Measurements from ENCODE around the gene SLC23A1. TPM values are rescaled to one million over a fixed set of nuclear protein-coding genes. Genes with fewer than 3 reads are reported as not detected.

Gene SLC23A1
- total and polyA plus RNA-seq, 9 of the 15 experiments (the other 6 are each of a cell fraction or from before 2014, with no cell fraction given): 0.03 to 0.20 (median 0.05) TPM; not detected in 5

GRCh38 chr5:139344177-139344576 lies 38.9 kb downstream of the SLC23A1 start:
- Histone ChIP-seq H3K9me3 (replicated peaks; ENCODE audit: control insufficient read depth, insufficient read depth, low read depth, low read length) (no peaks in the 10 kb centered on the region), H3K36me3 (ENCODE audit: control insufficient read depth, insufficient read depth, low read length) (peaks cover 23% of the 10 kb centered on the region), H2AFZ (ENCODE audit: low read depth, low read length) (no peak overlapping the region), H3K4me1 (replicated peaks in 1 of 2; ENCODE audit: control insufficient read depth in 2 of 2, insufficient read depth in 2 of 2, low read length in 2 of 2) (peaks cover 18 to 19% of the 10 kb centered on the region in 2 experiments; a peak in 4 of 5 replicates), H3K9me1 (ENCODE audit: control insufficient read depth, insufficient read depth, low read length) (no peaks in the 10 kb centered on the region), H3K4me2 (ENCODE audit: insufficient read depth, low read length) (peak overlapping the region; percentile 91), H3K27ac (ENCODE audit: extremely low read depth, low read depth, low read length) (no peak overlapping the region), H4K20me1 (replicated peaks; ENCODE audit: control insufficient read depth, insufficient read depth, low read length) (peaks cover 26% of the 10 kb centered on the region), H3K9ac (ENCODE audit: insufficient read depth in 1 of 2, low read depth in 2 of 2, low read length in 2 of 2) (peak overlapping the region in 1 of 2 experiments; percentile 57; a peak in 1 of 4 replicates), H3K79me2 (ENCODE audit: control insufficient read depth, insufficient read depth, low read length) (peaks cover 75% of the 10 kb centered on the region), H3K4me3 (peak overlapping the region; percentile 86; the same call in 1 of the 2 replicates), H3K27me3 (ENCODE audit: control insufficient read depth in 2 of 2, insufficient read depth in 2 of 2, low read length in 2 of 2) (no peaks in the 10 kb centered on the region)
- ATAC-seq (no peak), FAIRE-seq (no peak), DNase-seq (ENCODE audit: extremely low read depth in 1 of 4, low spot score in 3 of 4) (no peak)
- ChIA-PET CTCF (ENCODE audit: low intra/inter-chr PET ratio) (no interaction called here), POLR2A (interaction anchor here (0.6 to 1.5 kb wide), 4 partner anchors 9 to 578 kb away, joined by 3 to 4 read pairs (median 4); no protein-coding TSS in a partner anchor)
- intact Hi-C loops (cut with micrococcal nuclease) (loop anchor here (5.0 kb wide), 3 partner anchors 58 to 767 kb away; partner anchors contain the start of genes HSPA9 and SPATA24), in situ Hi-C loops (cut with MboI) (no loop called here)
- BruUV-seq (replicated peaks): no TSS peak
- TF ChIP-seq, protein P1, sequence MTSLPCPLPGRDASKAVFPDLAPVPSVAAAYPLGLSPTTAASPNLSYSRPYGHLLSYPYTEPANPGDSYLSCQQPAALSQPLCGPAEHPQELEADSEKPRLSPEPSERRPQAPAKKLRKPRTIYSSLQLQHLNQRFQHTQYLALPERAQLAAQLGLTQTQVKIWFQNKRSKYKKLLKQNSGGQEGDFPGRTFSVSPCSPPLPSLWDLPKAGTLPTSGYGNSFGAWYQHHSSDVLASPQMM (CRISPR knock-in tag; IDR thresholded peaks at IDR 0.05): no peak
- TF ChIP-seq, protein P2, sequence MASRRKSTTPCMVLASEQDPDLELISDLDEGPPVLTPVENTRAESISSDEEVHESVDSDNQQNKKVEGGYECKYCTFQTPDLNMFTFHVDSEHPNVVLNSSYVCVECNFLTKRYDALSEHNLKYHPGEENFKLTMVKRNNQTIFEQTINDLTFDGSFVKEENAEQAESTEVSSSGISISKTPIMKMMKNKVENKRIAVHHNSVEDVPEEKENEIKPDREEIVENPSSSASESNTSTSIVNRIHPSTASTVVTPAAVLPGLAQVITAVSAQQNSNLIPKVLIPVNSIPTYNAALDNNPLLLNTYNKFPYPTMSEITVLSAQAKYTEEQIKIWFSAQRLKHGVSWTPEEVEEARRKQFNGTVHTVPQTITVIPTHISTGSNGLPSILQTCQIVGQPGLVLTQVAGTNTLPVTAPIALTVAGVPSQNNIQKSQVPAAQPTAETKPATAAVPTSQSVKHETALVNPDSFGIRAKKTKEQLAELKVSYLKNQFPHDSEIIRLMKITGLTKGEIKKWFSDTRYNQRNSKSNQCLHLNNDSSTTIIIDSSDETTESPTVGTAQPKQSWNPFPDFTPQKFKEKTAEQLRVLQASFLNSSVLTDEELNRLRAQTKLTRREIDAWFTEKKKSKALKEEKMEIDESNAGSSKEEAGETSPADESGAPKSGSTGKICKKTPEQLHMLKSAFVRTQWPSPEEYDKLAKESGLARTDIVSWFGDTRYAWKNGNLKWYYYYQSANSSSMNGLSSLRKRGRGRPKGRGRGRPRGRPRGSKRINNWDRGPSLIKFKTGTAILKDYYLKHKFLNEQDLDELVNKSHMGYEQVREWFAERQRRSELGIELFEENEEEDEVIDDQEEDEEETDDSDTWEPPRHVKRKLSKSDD (conservative IDR thresholded peaks at IDR 0.05; ENCODE audit: low read length): no peak
- TF ChIP-seq ZNF431 (CRISPR knock-in tag; IDR thresholded peaks at IDR 0.05) (no peak), YBX1 (IDR thresholded peaks at IDR 0.05) (no peak), UBTF (IDR thresholded peaks at IDR 0.05; ENCODE audit: borderline replicate concordance in 1 of 2, low read depth in 2 of 2, low read length in 2 of 2) (no peak), SAP30 (IDR thresholded peaks at IDR 0.05; ENCODE audit: borderline replicate concordance, insufficient read depth, low read depth, low read length, poor library complexity, severe bottlenecking) (no peak), SNAPC5 (CRISPR knock-in tag; IDR thresholded peaks at IDR 0.05) (no peak), USF2 (CRISPR knock-in tag; IDR thresholded peaks at IDR 0.05) (no peak), ZBTB7A (IDR thresholded peaks at IDR 0.05; ENCODE audit: borderline replicate concordance, control insufficient read depth, low read depth, low read length) (no peak)
- WGBS (ENCODE audit: insufficient coverage, low coverage, missing lambda C conversion rate): 31% methylated on average over 2 of the region's 2 CpGs
